ENCODE results near the gene CDC42BPG.
A peak's percentile ranks its signal among the peaks of the same experiment; 100 is the strongest.
"Not testable (repeated sequence)": the region's sequence is repeated elsewhere in the genome, so short reads cannot be mapped to it uniquely, and the experiment has no call there.

CDC42BPG gene

GRCh38 chr11:64850979-64851567, 6.6 kb upstream of the CDC42BPG start:
- DNase-seq (ENCODE audit: low read depth) = no peak

- peak; percentile 26 for DNase-seq (ENCODE audit: low read depth)
Measured at GRCh38 chr11:64849598-64850356, 5.3 kb upstream of the CDC42BPG start.

- no peak for DNase-seq (ENCODE audit: low read depth)
Measured at GRCh38 chr11:64848826-64849597, 4.6 kb upstream of the CDC42BPG start.

- DNase-seq (ENCODE audit: low read depth) = no peak
Measured at GRCh38 chr11:64848214-64848825, 3.9 kb upstream of the CDC42BPG start.

- peak; percentile 81 for DNase-seq (ENCODE audit: low read depth)
Measured at GRCh38 chr11:64846998-64847666, 2.7 kb upstream of the CDC42BPG start.

GRCh38 chr11:64845776-64846129, 1.3 kb upstream of the CDC42BPG start:
- not testable (repeated sequence) for DNase-seq (ENCODE audit: low read depth)

- no peak for DNase-seq (ENCODE audit: low read depth)
Measured at GRCh38 chr11:64845129-64845775, 799 bp upstream of the CDC42BPG start.

- DNase-seq (ENCODE audit: low read depth) = no peak
Measured at GRCh38 chr11:64843686-64844329, 645 bp downstream of the CDC42BPG start.

GRCh38 chr11:64842851-64843685, 1.4 kb downstream of the CDC42BPG start:
- no peak for DNase-seq (ENCODE audit: low read depth)

- DNase-seq (ENCODE audit: low read depth) = no peak
Measured at GRCh38 chr11:64842366-64842759, 2.1 kb downstream of the CDC42BPG start.

- no peak for DNase-seq (ENCODE audit: low read depth)
Measured at GRCh38 chr11:64841592-64842365, 2.7 kb downstream of the CDC42BPG start.

- DNase-seq (ENCODE audit: low read depth) = no peak
Measured at GRCh38 chr11:64839887-64840782, 4.3 kb downstream of the CDC42BPG start.

- DNase-seq (ENCODE audit: low read depth) = no peak
Measured at GRCh38 chr11:64839335-64839734, 5.1 kb downstream of the CDC42BPG start.

GRCh38 chr11:64838600-64839334, 5.7 kb downstream of the CDC42BPG start:
- no peak for DNase-seq (ENCODE audit: low read depth)

- DNase-seq (ENCODE audit: low read depth) = no peak
Measured at GRCh38 chr11:64837887-64838351, 6.5 kb downstream of the CDC42BPG start.

GRCh38 chr11:64836448-64837072, 7.9 kb downstream of the CDC42BPG start:
- no peak for DNase-seq (ENCODE audit: low read depth)

All from fibroblast of the conjunctiva (primary cell).